Posterior vena cava (tissue), 2 donors: ENCODE measurements around the gene PAX9. TPM values are rescaled to one million over a fixed set of nuclear protein-coding genes. Genes with fewer than 3 reads are reported as not detected.
"Not testable (repeated sequence)": the region's sequence is repeated elsewhere in the genome, so short reads cannot be mapped to it uniquely, and the experiment has no call there.

Experiments used
- DNase-seq: peaks from one replicate; pipeline ENCODE4 v3.0.0-alpha.2; 2020; ENCODE audit warnings: low spot score
- intact Hi-C, 2 donors: fragments of 100-400 bp; cut with DNase I; formaldehyde crosslinking; loops; one replicate each; pipeline versions ENCODE4 v1.14.1 to v1.14.2; 2022 to 2023
- total RNA-seq, 2 donors: library from RNA; stranded (reverse); fragmentation: NEBNext Ultra II Directional; extraction: Animal tissue kit (Norgen Biotek cat#: 25700); gene quantifications; one replicate each; pipeline ENCODE4 v1.2.1, GENCODE V29; 2021
- donor health status: DM: yes; HTN: yes; CAD: no.
- donor health status: DM: yes; HTN: yes; CAD: no.

Gene PAX9
- total RNA-seq, 2 donors from 2014 or later, result 0.10 TPM; not detected in 1

GRCh38 chr14:36665887-36666415 lies 4.3 kb downstream of the PAX9 start:
- intact Hi-C loops, result no loop called here
- DNase-seq, result no peak

GRCh38 chr14:36666416-36667206 lies 5.0 kb downstream of the PAX9 start:
- intact Hi-C loops, result no loop called here
- DNase-seq, result no peak

- no peak for DNase-seq
- intact Hi-C loops, result no loop called here
Measured at GRCh38 chr14:36667679-36668078, 6.0 kb downstream of the PAX9 start.

DNA sequence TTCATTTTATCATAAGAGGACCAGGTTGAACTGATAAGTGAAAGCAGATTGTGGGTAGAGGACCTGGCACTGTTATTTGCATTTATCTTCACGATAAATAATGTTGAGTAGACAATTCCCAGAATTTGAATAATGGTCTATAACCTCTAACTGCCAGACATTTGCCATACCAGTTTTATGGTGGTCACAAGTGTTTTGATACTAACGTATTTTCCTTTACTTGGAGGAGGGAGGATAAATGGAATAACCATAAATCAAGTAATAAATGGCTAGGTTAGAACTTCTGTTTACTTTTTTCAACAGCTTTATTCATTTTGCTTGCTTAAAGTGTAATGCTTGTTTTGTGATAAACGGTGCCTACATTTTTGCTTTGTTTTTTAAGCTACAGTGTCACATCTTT lies 9.5 kb downstream of the PAX9 start:
- intact Hi-C loops, result no loop called here
- DNase-seq, result no peak

DNA sequence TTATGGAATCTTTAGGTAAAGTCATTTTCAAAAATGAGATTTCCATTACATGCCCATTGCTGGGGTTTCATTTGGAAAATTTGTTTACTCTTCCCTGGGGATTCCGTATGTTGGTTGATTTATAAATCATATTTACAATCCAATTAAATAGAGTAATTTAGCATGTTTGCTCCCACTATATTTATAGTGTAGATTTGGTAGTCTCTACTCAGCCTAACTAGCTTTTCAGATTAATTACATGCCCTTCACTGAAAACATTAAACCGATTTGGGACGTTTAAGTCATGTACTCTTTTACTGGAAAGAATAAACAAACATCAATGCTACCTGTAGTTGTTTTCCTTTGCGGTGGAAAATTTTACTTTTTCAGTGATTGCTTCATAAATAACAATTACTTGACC lies 10.4 kb downstream of the PAX9 start:
- intact Hi-C loops, result no loop called here
- no peak for DNase-seq

GRCh38 chr14:36674659-36675058 lies 13.0 kb downstream of the PAX9 start:
- intact Hi-C loops, result no loop called here
- DNase-seq, result no peak

DNA sequence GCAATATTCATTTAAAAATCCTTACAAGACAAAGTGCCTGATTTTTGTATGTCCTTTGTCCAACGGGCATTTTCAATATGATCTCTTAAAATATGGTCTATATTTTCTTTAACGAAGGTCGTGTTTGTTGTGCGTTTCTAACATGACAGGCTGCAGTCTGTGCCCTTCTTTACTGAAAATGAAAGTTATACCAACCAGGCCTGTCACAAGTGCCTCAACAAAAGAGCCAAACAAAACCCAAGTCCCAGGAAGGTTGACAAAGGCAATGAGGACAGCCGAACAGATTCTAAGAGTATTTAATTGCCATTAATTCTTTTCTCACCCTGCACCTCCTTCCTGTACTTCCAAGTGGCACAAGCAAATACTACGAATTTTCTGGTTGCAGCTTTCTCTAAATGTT lies 13.9 kb downstream of the PAX9 start:
- DNase-seq, result no peak
- intact Hi-C loops, result no loop called here

DNA sequence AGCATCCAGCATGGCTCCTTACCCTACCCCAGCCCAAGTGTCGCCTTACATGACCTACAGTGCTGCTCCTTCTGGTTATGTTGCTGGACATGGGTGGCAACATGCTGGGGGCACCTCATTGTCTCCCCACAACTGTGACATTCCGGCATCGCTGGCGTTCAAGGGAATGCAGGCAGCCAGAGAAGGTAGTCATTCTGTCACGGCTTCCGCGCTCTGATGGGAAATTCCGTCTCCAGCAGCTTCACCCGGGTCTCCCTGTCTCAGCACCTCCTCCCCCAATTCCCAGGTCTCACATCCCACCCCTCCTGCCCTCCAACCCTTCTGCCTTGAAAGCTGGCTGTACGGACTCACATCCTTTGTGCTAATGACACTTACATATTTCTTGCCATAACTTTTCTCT lies 14.6 kb downstream of the PAX9 start:
- no peak for DNase-seq
- intact Hi-C loops, result no loop called here

- intact Hi-C loops, result no loop called here
Measured at GRCh38 chr14:36682338-36682737, 20.7 kb downstream of the PAX9 start.

DNA sequence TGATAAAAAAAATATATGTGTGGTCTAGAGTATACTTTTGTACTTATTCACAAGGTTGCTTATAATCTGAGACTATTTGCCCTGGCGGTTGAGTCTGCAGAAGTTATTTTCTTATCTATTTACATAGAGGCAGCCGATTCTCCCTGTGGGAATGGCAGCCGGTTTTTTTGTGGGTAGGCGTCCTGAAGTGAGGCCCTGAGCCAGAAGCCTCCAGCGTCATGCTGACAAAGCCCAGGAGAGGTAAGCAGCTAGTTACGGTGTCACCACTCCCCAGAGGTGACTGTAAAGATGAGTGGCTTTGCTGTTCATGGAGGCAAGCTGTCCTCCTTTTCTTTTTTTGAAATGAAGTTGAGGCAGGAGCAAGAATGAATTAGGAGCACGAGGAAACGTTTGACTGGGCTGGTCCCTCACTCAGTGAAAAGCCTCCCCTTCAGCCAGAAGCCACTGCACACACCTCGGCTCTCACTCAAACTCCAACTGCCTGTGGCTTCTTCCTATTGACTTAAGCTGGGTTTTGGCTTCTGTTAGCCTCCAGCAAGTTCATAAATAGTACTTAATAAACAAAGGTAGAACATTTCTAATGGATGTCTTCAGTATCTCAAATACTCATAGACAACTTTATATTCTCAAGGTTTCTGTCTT lies 21.5 kb downstream of the PAX9 start:
- intact Hi-C loops, result no loop called here
- DNase-seq, result no peak

More at GRCh38 chr14:36682338-36682737, 20.7 kb downstream of the PAX9 start:
- no peak for DNase-seq

- DNase-seq, result no peak
Measured at GRCh38 chr14:36684946-36685345, 23.3 kb downstream of the PAX9 start.

GRCh38 chr14:36690311-36691040 lies 28.8 kb downstream of the PAX9 start:
- no peak for DNase-seq
- intact Hi-C loops, result no loop called here

More at GRCh38 chr14:36684946-36685345, 23.3 kb downstream of the PAX9 start:
- intact Hi-C loops, result no loop called here

- DNase-seq, intact Hi-C loops: not testable (repeated sequence)
Measured at GRCh38 chr14:36699420-36699819, 37.8 kb downstream of the PAX9 start.

DNA sequence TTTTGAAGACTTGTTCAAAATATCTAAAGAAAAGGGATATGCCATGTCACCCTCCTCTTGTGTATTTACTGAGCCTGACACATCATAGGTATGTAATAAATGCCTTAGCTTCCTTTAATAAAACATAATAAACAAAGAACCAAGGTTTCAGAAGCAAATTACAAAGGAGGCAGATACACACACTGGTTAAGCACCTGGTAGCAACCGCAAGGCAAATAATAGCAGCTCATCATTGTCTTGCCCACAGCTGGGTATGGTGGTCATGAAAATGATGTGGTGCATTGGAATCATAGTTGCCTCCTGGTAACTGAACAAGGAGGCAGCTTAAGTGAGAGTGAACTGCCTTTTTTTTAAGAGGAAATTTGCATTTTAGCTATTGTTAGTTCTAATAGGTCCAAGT lies 39.0 kb downstream of the PAX9 start:
- intact Hi-C loops, result no loop called here

DNA sequence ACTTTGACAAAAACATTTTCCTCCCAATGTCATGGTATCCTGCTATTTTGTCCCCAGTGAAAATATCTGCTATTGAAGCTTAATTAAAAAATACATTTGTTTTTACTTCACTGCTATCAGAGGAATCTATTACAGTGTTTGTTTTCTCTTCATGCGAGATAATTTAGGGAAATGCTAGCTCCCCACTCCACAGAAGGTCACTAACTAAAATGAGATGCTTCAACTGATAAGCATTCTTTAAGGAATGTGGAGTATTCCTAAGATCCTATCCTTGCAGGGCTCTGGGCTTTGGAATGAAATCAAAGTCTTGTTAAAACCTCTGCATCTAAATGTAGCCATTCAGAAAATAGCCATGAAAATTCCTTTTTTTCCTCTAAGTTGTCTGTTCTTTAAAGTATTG lies 39.5 kb downstream of the PAX9 start:
- intact Hi-C loops, result no loop called here
- DNase-seq, result no peak

More for the DNA sequence above, 39.0 kb downstream of the PAX9 start:
- no peak for DNase-seq

DNA sequence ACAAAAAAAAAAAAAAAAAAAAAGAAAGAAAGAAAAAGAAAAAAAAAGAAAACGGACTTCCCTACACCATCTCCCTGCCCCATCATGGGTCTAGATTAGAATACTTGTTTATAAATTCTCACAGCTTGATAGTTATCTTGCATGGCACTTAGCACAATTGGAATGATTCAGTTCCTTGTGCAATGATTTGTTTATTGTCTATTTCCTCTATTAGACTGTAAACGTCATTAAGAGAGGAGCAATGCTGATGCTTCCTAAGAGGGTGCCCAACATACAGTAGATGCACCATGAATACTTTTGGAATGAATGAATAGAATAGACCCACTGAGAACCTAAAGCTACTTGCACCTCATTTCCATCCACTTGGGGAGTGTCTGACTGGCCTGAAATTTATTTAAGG lies 40.8 kb downstream of the PAX9 start:
- DNase-seq, result no peak
- intact Hi-C loops, result no loop called here

DNA sequence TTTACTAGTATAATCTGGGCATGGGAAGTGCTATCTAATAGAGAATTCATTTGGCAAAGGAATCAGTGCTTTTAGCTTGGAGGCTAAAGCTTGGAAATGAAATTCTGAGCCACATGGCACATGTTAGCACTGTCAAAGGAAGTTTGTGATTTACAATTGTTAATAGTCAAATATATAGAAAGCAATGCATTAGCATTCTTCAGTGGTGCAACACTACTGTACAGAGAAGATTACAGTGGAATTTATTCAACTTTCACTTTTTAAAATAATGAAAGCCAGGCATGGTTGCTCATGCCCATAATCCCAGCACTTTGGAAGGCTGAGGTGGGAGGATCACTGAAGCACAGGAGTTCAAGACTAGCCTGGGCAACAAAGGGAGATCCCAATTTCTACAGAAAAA lies 45.9 kb downstream of the PAX9 start:
- intact Hi-C loops, result no loop called here
- no peak for DNase-seq

DNA sequence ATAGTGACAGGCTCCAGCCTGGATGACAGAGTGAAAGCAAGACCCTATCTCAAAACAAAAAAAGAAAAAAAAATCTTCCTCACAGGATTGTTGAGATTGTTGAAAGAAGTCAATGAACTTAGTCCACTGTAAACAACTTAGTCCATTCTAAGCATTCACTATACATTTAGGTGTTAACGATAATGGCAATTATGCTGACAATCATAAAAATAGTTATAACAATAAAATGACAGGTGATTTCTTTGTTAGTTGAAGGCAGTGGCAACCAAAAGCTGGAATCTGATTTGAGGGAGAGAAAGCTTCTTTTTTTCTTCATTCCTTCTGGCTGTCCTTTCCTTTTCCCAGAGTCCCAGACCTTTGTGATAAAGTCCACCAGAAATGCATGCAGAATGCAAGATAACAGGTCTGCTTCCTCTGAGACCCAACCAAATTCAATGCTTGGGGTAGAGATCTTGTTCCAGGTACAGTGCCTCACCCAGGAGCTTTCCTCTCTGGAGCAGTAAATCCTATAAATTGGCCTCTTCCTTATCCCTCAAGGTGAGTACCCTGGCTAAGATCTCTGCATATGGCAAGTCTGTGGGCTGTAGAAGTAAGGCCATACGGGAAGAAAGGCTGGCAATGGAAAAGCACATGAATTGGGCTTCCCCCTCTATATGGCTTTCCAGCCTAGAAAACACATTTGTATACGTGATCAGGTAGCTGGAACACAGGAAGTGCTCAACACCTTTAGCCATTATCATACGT lies 52.5 kb downstream of the PAX9 start:
- DNase-seq, result no peak
- intact Hi-C loops, result no loop called here

DNA sequence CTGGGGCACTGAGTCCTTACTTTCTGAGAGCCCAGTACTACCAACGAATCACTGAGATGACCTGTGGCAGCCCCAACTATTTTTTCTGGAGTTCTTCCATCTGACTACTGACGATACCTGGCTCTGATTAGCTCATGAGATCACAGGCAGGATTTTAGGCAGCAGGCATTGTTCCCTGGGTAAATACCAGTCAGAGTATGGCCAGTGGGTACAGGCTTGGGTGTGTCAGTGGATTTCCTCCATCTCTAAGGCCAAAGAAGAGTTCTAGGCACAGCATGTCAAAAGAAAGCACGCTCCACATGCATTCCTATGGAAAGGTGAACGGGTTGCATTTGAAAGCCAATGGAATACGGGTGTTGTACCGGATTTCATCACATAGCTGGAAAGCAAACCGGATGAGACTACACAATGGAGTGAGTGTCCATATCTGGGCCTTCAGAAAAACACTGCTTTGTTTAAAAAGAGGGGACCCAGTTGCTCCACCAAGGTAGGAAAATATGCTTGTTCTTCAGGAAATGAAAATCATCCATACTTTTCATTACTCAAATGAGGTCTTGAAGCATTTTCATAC lies 55.0 kb downstream of the PAX9 start:
- intact Hi-C loops, result no loop called here
- no peak for DNase-seq
